Sigmoid colon (tissue), 4 donors: ENCODE data around the gene TMEM95.

ENCODE experiments used
- EP300 ChIP-seq, 4 donors: sonication (generic); formaldehyde crosslinking; IDR thresholded peaks; one replicate each; pipeline ENCODE4 v1.6.1; 2017; ENCODE audit warnings: antibody characterized with exemption in 4 of 4
- TF ChIP-seq, protein P1 (sequence below), 4 experiments: fragments of 450-650 bp in 3 of 4; fragments of 200-600 bp in 1 of 4; IDR thresholded peaks; one replicate each; pipeline ENCODE4 v1.5.1; 2016 to 2019; ENCODE audit warnings: antibody characterized with exemption in 4 of 4, mild to moderate bottlenecking in 3 of 4, moderate library complexity in 2 of 4

DNA sequence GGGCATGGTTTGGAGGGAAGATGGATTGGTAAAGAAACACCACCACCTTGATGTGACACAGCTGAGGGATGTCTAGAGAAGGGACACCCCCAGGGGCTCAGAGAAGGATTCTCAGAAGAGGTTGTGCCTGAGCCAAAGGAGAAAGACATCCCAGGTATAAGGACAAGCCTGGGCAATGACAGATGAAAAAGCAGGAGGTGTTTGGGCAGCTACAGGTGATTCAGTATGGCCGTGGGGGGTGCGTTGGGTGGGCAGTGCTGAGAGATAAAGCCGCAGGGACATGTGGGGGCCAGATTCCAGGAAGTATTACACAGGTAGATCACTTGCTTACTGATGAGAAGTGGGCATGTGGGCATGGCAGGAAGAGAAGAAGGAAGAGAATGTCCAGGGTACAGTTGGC, 7.0 kb downstream of the TMEM95 start:
- TF ChIP-seq, protein P1, sequence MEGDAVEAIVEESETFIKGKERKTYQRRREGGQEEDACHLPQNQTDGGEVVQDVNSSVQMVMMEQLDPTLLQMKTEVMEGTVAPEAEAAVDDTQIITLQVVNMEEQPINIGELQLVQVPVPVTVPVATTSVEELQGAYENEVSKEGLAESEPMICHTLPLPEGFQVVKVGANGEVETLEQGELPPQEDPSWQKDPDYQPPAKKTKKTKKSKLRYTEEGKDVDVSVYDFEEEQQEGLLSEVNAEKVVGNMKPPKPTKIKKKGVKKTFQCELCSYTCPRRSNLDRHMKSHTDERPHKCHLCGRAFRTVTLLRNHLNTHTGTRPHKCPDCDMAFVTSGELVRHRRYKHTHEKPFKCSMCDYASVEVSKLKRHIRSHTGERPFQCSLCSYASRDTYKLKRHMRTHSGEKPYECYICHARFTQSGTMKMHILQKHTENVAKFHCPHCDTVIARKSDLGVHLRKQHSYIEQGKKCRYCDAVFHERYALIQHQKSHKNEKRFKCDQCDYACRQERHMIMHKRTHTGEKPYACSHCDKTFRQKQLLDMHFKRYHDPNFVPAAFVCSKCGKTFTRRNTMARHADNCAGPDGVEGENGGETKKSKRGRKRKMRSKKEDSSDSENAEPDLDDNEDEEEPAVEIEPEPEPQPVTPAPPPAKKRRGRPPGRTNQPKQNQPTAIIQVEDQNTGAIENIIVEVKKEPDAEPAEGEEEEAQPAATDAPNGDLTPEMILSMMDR (IDR thresholded peaks at IDR 0.05): no peak
- TF ChIP-seq EP300 (IDR thresholded peaks at IDR 0.05): no peak
